Stimulated activated CD4-positive, alpha-beta T cell treated with anti-CD3 and anti-CD28 coated beads, Interleukin-2, amount 100 ng/mL, for 24 hours (primary cell): ENCODE data around the gene C2orf81.

Experiments used
- DNase-seq, 2 donors: peaks; one replicate each; pipeline ENCODE4 v3.0.0-alpha.2; 2020

Gene C2orf81

GRCh38 chr2:74390606-74391005, 30.8 kb downstream of the C2orf81 start:
- DNase-seq, result no peak

DNA sequence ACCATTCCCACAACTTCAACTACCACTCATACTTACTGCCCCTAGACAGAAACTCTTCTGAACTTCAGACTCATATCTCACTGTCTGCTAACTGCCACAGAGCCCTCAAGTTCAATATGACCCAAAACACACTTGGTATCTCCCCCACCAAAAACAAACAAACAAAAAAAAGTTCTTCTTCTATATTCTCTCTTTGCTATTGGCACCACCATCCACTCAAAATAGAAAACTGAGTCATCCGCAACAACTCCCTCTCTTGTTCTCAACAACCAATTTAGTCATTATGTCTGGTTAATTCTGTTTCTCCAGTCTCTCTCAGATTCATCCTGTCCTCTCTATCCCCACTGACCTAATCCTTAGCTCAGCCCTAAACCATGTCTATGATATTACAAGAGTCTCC, 34.1 kb downstream of the C2orf81 start:
- no peak for DNase-seq

- DNase-seq, result no peak
Measured at GRCh38 chr2:74385396-74385795, 36.0 kb downstream of the C2orf81 start.

- no peak for DNase-seq
Measured at GRCh38 chr2:74384051-74384450, 37.4 kb downstream of the C2orf81 start.

DNA sequence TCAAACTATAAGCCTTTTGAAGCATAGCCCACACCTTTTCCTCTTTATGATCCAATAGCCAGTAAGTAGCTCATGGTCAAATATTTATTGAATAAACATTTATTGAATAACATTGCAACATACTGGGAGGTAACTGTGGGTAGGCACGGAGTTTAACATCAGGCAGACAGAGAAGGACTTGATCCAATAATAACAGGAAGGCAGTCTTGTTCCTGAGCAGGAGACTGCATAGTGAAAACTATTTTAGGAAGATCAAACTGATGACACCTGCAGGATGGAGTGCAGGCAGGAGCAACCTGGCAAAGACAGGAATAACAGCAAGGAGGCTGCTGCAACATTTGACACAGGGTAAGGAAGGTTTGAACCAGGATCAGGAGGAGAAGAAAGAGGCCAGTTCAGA, 38.2 kb downstream of the C2orf81 start:
- DNase-seq, result no peak

DNA sequence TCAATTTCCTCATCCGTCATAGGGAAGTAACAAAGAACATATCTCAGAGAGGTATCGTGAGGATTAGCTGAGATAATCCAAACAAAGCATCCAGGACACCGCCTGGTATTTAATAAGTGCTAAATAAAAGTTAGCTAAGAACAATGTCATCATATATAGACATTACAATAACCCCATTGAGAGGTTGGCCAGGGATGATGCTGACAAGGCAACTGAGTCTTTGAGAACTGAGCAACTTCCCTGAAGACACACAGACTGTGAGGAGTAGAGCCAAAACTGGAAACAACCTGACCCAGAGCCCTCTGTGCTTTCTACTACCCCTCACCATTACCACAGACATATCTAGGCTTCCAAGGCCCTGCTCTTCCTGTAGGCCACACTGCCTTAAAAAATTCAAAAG, 39.7 kb downstream of the C2orf81 start:
- no peak for DNase-seq

- peak in 1 of 2 donors; percentile 21 for DNase-seq
Measured at GRCh38 chr2:74379851-74380789, 41.3 kb downstream of the C2orf81 start, which contains the start of gene DCTN1. DCTN1 (minus strand) TSS chr2:74380311; CDS start chr2:74380037, 274 bp downstream.

DNA sequence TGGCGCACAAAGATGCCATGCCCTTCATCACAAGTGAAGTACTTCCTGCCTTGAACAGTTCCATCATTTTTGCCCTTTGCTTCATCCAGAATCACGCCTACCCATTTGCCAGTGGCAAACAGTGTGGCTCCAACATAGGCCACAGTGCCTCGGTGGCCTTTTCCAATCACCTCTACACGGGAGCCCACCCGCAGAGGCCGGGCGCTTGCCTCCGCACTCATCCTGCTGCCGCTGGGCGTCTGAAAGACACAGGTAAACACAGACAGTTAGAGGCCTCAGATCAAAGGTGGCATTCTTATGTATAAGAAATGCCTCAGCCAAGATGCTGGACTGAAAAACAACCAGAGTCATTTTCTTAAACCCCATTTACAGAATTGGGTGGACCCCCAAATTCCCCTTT, 43.4 kb downstream of the C2orf81 start:
- no peak for DNase-seq

DNA sequence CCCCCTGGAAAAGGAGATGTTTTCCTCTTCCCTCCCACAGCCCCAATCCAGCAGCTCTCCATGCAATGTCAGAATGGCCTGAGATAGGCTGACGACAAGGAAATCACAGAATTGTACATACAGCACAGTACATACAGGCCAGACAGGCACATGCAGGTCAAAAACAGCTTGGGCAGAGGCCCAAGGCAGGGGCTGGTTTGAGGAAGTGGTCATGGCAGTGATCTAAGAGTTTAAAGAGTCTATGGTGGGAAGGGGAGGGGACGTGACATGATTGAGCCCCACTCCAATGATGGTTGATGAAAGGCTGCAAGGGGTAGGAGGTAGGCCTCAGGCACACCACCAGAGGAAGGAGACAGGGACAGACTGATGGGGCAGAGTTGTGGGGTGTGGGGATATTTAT, 45.6 kb downstream of the C2orf81 start:
- no peak for DNase-seq

- no peak for DNase-seq
Measured at GRCh38 chr2:74374509-74375205, 46.8 kb downstream of the C2orf81 start.

DNA sequence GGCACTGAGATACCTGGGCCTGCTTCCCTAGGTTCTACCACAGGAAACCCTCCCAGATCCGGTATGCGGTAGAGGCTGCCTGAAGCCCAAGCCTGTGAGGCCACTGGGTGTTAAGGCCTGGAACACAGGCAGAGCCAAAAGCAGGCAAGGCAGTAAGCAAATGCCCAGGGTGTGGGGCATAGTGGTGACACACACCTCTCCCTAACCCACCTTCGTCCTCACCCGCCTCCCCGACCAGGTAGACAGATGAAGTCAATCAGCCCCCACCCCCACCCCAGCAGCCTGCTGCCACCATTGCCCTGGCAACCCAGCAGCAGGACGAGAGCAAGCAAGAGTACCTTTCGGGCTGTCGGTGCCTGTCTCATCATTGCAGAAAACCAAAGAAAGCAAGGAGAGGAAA, 47.4 kb downstream of the C2orf81 start:
- no peak for DNase-seq

GRCh38 chr2:74373221-74373676, 48.2 kb downstream of the C2orf81 start:
- DNase-seq, result no peak

DNA sequence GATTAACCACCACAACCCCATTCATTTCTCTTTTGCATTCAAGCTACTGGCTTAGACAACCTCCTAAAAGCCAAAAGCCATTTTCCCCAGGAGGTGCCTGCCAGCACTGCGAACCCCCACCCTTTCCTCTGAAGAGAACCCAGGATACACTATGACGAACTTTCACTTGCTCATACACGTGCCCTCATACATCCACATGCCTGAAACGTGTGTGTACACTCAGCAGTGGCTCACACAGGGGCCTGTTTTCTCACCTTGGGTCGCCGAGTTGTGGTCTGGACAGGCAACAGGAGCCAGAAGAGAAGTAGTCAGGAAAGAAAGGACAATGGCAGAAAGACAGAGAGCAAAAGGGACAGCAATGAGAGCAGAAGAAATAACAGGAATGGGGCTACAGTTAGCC, 48.7 kb downstream of the C2orf81 start:
- no peak for DNase-seq

DNA sequence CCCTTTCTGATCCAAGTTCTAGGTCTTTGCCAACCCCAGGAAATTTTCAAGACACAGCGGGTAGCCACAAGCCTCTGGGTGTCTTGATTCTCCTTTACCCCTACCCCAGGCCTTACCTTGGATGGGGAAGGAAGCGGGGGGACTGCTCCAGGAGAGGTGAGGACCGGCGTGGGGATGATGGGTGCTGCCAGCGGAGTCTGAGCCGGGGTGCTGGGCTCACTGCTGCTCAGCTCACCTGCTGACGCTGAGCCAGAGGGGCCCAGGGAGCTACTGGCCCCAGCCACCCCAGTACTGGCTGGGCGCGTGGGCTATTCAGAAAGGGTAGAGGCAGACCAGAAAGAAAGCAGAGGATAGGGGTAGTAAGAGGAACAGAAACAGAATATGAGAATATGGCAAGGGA, 50.0 kb downstream of the C2orf81 start:
- no peak for DNase-seq

- no peak for DNase-seq
Measured at GRCh38 chr2:74369976-74370375, 51.4 kb downstream of the C2orf81 start.

DNA sequence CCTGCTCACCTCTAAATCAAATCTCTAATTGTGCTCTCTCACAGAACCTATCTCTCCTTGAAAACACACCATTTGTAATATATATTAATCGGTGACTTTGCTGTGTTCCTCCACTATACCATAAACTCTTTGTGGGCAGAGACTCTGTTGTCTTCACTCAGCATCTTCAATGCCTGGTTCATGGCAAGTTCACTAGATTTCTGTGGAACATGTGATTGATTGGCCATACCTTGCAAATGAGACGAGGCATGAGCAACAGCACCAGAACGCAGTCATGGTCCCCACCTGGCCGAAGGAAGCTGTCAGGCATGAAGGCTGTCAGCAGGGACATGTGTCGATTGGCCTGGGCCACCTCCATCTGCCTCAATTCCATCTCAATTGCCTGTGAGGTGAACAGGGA, 52.9 kb downstream of the C2orf81 start:
- no peak for DNase-seq

DNA sequence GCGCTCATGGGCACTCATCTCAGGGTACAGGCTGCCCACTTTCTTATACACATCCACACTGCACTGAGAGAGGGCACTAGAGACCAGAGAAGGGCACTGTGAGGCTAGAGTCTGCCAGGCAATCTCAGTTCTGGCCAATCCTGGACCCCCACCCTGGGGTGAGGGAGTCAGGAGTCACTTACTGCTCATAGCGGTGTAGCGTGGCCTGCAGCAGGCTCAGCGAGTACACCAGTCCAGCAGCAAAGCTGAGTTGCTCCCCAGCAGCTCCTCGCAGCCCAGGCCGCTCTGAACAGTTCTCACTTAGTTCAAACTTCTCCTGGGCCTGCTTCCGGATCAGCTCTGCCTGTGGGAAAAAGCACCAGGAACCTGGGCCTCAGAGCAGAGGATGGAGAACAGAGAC, 53.6 kb downstream of the C2orf81 start:
- no peak for DNase-seq

DNA sequence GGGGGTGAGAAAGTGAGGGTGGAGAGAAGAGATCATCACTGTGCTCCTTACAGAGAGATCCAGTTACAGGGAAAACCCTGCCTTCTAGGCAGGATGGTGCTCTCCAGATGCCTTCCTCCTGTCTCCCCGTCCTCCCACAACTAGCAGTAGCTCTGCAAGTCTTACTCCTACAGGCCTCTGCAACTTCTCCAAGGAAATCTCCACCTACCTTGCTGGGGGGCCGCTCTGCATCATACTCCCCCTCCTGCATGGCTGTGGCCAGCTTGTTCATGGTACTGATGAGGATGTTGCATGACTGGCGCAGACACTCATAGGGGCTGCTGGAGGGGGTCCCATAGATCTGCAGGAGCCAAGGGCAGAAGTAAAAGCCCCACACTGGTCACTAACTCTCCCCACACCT, 55.4 kb downstream of the C2orf81 start:
- DNase-seq, result no peak

GRCh38 chr2:74364533-74365505, 56.6 kb downstream of the C2orf81 start:
- no peak for DNase-seq
